Stimulated activated CD8-positive, alpha-beta memory T cell treated with anti-CD3 and anti-CD28 coated beads, Interleukin-15, amount 100 ng/mL, for 1 hour (primary cell): Measurements from ENCODE around the gene CDKL1.
"Not testable (repeated sequence)": the region's sequence is repeated elsewhere in the genome, so short reads cannot be mapped to it uniquely, and the experiment has no call there.

Experiments used
- DNase-seq: peaks from one replicate; pipeline ENCODE4 v3.0.0-alpha.2; 2020; ENCODE audit warnings: low read depth

CDKL1 gene

DNA sequence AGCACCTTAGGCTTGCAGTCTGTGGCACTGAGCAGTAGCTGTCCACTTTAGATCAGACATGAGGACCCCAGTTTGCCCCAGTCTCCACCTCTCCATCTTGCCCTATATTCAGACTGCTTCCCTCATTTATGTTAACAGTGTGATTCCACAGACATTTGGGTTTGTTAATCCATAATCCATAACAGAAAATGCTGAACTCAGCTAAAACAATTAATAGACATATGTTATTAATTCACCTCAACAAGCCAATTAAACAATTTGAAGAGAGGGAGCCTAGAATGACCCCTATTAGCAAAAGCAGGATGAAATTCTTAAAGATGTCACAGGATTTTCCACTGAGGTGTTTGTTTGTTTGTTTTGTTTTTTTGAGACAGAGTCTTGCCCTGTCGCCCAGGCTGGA lies 9.1 kb downstream of the CDKL1 start:
- no peak for DNase-seq

GRCh38 chr14:50383618-50384225 lies 13.0 kb downstream of the CDKL1 start:
- no peak for DNase-seq

GRCh38 chr14:50381823-50382287 lies 14.8 kb downstream of the CDKL1 start:
- no peak for DNase-seq

DNA sequence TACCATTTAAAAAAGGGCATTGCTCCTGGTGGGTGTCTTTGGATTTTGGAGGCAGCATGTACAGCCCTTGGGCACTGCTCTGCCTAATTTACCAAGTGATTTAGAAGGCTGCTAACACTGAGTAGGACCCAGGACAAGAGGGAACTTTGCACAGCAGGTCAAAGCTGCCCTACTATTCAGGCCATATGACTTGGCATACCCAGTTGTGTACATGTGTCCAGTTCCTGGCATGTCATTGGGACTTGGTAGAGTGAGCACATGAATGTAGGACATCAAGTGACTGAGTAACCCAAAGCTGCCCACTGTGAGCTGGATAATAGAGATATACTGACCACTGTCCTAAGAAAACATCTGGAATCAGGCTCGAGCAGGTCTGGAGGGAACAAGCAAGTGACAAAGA lies 15.7 kb downstream of the CDKL1 start:
- DNase-seq: no peak

DNA sequence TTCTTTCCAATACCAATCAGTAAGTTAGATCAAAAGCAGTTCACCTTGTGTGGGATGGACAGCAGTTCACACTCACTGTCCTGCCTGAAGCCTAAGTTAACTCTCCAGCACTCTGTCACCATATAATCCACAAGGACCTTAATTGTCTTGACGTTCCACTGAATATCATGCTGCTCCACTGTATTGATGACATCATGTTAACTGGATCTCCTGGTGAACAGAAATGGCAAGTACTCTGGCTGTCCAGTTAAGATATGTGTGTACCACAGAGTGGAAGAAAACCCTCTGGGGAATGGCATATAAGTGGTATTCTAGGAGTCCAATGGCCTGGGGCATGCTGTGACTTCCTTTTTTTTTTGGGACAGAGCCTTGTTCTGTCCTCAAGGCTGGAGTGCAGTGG lies 16.2 kb downstream of the CDKL1 start:
- DNase-seq: no peak

DNA sequence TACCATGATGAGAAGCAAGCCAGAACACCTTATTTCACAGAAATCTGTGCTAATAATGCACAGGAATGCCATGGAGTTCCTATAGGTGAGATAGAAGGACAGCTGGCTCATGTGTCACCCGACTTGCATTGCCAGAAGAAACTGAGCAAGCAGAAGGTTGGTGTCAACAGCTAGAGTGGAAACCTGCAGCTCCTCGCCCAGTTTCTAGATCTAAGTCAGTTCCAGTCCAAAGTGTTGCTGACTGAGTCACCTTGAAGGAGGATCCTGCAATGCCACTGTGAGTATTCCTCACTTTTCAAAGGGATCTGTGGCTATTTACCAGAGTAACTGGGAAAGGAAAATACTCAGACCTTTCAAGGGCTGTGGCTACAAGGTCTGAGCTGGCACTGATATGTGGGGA lies 17.1 kb downstream of the CDKL1 start:
- DNase-seq: no peak

DNA sequence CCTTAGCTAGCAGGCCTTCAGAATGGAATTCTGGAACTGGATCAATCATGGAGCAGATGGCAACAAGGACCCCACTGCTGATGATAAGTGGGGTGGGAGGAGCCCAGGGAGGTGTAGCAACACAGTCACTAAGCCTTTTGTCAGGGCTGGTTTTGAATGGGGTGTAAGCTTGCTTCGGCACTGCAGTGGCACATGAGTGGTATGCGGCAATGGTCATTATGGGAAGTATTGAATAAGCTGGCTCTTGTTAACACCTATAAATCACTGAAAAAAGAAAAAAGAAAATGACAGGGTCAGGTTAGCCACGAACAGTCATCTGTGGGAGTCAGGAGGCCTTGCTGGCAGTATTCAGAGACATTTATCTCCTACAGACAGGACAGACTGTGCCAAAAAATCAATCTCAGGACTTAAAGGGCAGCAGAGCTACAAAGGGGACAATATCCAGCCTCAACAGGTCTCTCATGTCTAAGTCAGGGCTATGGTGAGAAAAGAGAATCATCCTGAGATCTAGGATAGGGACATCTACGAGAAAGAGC lies 19.1 kb downstream of the CDKL1 start:
- DNase-seq: no peak

- DNase-seq: no peak
Observed at GRCh38 chr14:50375760-50376159, 20.9 kb downstream of the CDKL1 start.

- no peak for DNase-seq
Observed at GRCh38 chr14:50373959-50374358, 22.7 kb downstream of the CDKL1 start.

- no peak for DNase-seq
Observed at GRCh38 chr14:50371546-50371945, 25.1 kb downstream of the CDKL1 start.

GRCh38 chr14:50366589-50366988 lies 30.1 kb downstream of the CDKL1 start:
- DNase-seq: no peak

- DNase-seq: no peak
Observed at GRCh38 chr14:50366115-50366514, 30.6 kb downstream of the CDKL1 start.

DNA sequence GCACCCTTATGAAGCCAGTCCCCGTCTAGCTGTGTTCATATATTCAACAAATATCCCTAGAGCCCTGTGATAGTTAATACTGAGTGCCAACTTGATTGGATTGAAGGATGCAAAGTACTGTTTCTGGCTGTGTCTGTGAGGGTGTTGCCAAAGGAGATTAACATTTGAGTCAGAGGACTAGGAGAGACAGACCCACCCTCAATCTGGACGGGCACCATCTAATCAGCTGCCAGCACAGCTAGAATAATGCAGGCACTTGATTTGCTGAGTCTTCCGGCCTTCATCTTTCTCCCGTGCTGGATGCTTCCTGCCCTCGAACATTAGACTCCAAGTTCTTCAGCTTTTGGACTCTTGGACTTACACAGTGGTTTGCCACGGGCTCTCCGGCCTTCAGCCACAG lies 31.1 kb downstream of the CDKL1 start:
- not testable (repeated sequence) for DNase-seq

DNA sequence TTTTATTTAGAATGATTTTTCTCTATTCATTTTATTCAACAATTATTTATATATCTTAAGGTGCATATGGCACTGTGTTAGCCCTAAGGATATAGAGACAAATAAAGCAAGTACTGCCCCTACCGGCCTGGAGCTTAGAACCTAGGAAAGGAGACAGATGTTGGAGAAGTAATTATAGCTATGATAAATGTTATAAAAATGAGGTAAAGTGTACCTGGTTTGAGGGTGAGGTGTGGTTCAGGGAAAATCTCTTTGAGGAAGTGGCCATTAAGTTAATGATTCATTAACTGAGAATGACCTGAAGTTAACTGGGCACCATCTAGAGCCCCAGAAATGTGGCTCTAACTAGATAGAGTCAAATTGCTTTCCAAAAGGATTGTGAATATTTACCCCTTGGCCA lies 31.9 kb downstream of the CDKL1 start:
- no peak for DNase-seq

- DNase-seq: peak; percentile 7
Observed at GRCh38 chr14:50363714-50364111, 33.0 kb downstream of the CDKL1 start.

DNA sequence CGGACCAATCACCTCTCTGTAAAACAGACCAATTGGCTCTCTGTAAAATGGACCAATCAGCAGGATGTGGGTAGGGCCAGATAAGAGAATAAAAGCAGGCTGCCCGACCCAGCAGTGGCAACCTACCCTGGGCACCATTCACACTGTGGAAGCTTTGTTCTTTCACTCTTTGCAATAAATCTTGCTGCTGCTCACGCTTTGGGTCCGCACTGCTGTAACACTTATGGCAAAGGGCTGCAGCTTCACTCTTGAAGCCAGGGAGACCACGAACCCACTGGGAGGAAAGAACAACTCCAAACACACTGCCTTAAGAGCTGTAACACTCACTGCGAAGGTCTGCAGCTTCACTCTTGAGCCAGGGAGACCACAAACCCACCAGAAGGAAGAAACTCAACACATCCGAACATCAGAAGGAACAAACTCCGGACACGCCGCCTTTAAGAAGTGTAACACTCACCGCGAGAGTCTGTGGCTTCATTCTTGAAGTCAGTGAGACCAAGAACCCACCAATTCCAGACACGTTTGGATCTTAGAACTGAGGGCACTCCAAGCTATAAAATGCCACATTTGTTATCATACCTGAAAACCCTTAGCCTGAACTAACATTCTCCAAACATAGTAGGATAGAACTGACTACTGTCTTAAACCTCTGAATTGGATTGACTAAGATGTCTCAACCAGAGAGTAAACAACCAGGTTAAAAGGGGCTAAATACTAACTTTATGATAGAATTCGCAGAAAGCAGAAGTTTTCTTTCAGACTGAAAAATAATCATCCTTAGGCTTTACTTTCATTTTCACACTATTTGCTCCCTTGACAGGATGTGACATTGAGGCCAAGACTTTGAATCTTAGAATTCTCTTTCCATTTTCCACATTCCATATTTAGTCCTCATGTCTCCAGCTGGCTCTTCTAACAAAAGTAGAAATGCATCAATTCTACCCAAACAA lies 33.6 kb downstream of the CDKL1 start:
- no peak for DNase-seq

GRCh38 chr14:50361473-50362403 lies 34.9 kb downstream of the CDKL1 start:
- DNase-seq: not testable (repeated sequence)

GRCh38 chr14:50360851-50361250 lies 35.8 kb downstream of the CDKL1 start:
- DNase-seq: no peak

DNA sequence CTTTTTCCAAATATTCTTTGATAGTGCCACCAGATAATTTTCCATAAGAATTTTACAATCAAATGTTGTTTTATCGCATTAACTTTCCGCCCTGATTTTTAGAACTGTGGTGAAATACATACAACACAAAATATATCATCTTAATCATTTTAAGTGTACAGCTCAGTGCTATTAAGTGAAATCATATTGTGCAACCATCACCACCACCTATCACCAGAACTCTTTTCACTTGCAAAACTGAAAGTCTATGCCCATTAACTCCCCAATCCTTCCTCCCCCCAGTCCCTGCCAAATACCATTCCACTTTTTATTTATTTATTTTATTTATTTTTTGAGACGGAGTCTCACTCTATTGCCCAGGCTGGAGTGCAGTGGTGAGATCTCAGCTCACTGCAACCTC lies 36.6 kb downstream of the CDKL1 start:
- DNase-seq: no peak

GRCh38 chr14:50359631-50360030 lies 37.0 kb downstream of the CDKL1 start:
- no peak for DNase-seq

- DNase-seq: no peak
Observed at GRCh38 chr14:50357753-50358395, 38.8 kb downstream of the CDKL1 start.

- DNase-seq: no peak
Observed at GRCh38 chr14:50357124-50357523, 39.6 kb downstream of the CDKL1 start.
